Body of pancreas (tissue), 4 donors: ENCODE data around the gene MCM10.

Experiments
- POLR2A ChIP-seq, 3 donors: fragments of 450-650 bp; IDR thresholded peaks; one replicate each; pipeline ENCODE4 v1.6.1; 2016; ENCODE audit warnings: antibody characterized with exemption in 3 of 3, mild to moderate bottlenecking in 2 of 3
- TF ChIP-seq, protein P1 (sequence below), 7 experiments: fragments of 450-650 bp in 4 of 7; fragments of 200-600 bp in 3 of 7; sonication (generic) in 3 of 7; IDR thresholded peaks; one replicate each; pipeline ENCODE4 v1.5.1; 2016 to 2019; ENCODE audit warnings: antibody characterized with exemption in 7 of 7

DNA sequence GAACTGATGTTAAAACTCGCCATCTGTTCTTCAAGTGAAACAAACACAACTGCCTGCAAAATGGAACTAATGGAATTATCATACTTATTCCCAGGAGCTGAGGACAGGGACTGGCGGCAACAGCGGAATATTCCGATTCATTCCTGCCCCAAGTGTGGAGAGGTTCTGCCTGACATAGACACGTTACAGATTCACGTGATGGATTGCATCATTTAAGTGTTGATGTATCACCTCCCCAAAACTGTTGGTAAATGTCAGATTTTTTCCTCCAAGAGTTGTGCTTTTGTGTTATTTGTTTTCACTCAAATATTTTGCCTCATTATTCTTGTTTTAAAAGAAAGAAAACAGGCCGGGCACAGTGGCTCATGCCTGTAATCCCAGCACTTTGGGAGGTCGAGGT lies 24.7 kb upstream of the MCM10 start:
- TF ChIP-seq, protein P1, sequence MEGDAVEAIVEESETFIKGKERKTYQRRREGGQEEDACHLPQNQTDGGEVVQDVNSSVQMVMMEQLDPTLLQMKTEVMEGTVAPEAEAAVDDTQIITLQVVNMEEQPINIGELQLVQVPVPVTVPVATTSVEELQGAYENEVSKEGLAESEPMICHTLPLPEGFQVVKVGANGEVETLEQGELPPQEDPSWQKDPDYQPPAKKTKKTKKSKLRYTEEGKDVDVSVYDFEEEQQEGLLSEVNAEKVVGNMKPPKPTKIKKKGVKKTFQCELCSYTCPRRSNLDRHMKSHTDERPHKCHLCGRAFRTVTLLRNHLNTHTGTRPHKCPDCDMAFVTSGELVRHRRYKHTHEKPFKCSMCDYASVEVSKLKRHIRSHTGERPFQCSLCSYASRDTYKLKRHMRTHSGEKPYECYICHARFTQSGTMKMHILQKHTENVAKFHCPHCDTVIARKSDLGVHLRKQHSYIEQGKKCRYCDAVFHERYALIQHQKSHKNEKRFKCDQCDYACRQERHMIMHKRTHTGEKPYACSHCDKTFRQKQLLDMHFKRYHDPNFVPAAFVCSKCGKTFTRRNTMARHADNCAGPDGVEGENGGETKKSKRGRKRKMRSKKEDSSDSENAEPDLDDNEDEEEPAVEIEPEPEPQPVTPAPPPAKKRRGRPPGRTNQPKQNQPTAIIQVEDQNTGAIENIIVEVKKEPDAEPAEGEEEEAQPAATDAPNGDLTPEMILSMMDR (IDR thresholded peaks at IDR 0.05), result no peak
- TF ChIP-seq POLR2A (IDR thresholded peaks at IDR 0.05), result no peak
